Stimulated activated CD8-positive, alpha-beta memory T cell treated with anti-CD3 and anti-CD28 coated beads, Interleukin-7, amount 100 ng/mL, for 24 hours (primary cell): ENCODE data around the gene TTC39A.
"Not testable (repeated sequence)": the region's sequence is repeated elsewhere in the genome, so short reads cannot be mapped to it uniquely, and the experiment has no call there.

Source experiments
- DNase-seq: peaks from one replicate; pipeline ENCODE4 v3.0.0-alpha.2; 2020; ENCODE audit warnings: low read depth

The TTC39A gene

GRCh38 chr1:51266181-51266580, 64.2 kb downstream of the TTC39A start:
- no peak for DNase-seq

DNA sequence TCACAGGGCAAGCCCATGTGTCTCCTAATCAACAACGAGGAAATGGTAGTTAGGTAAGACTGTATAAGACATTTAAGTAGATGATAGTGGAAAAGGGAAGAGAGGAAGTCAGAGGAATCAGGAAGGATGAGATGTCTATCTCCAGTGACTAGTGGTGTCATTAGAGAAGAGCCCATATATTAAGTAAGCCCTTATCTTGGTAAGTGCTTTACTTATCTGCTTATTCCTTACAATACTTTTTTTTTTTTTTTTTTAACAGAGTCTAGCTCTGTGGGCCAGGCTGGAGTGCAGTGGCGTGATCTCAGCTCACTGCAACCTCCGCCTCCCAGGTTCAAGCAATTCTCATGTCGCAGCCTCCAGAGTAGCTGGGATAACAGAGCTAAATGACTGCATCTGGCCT, 64.7 kb downstream of the TTC39A start:
- DNase-seq: no peak

GRCh38 chr1:51264451-51264850, 65.9 kb downstream of the TTC39A start:
- DNase-seq: no peak

DNA sequence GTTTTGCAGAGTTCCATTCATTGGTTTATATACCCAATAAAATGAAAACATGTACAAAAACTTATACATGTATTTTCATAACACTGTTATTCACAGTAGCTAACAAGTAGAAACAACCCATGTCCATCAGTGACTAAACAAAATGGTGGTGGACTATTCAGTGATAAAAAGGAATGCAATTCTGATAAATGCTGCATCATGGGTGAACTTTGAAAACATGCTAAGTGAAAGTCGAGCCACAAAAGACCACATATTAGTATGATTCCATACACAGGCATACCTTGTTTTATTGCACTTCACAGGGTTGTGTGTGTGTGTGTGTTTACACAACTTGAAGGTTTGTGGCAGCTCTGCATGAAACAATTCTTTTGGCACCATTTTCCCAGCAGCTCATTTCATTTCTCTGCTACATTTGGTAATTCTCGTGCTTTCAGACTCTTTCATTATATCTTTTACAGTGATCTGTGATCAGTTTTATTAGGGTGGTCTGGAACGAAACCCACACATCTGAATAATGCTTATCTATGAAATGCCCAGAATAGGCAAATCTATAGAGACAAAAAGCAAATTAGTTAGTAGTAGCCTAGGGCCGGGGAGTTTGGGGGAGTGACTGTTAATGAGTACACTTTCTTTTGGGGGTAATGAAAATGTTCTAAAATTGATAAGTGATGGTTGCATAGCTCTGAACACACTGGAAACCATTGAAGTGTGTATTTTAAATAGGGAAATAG, 67.0 kb downstream of the TTC39A start:
- no peak for DNase-seq

- no peak for DNase-seq
Observed at GRCh38 chr1:51255331-51255730, 75.0 kb downstream of the TTC39A start.

DNA sequence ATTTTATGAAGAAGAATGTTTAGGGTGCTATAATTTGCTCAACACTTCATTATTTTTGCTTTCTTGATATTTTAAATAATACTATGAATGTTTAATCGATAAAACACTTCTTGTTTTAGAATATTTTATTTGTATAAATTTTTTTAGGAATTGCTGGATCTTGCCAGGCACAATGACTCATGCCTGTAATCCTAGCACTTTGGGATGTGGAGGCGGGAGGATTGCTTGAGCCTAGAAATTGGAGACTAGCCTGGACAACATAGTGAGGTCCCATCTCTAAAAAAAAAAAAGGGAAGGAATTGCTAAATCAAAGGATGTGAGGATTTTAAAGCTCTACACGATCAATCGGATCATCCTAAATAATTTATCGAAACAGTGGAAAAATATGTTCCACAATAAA, 76.7 kb downstream of the TTC39A start:
- DNase-seq: no peak

DNA sequence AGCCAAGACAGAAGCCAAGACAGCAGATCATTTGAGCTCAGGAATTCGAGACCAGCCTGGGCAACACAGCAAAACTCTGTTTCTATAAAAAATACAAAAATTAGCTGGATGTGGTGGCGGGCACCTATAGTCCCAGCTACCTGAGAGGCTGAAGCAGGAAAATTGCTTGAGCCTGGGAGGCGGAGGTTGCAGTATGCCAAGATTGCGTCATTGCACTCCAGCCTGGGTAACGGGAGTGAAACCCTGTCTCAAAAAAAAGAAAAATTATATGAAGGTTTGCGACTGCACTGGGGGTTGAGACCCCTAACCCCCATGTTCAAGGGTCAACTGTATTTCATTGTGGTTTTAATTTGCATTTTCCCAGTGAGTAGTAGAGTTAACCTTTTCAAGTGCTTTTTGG, 78.0 kb downstream of the TTC39A start:
- DNase-seq: no peak

GRCh38 chr1:51251165-51251564, 79.2 kb downstream of the TTC39A start:
- DNase-seq: not testable (repeated sequence)

DNA sequence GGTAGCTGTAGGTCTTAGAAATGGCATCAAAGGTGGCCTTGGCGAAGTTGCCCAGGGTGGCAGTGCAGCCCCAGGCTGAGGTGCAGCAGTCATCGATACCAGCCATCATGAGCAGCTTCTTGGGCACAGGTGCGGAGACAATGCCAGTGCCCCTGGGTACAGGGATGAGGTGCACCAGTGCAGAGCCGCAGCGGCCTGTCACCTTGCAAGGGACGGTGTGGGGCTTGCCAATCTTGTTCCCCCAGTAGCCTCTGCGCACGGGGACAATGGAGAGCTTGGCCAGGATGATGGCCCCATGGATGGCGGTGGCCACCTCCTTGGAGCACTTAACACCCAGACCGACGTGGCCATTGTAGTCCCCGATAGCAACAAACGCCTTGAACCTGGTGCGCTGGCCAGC, 79.6 kb downstream of the TTC39A start:
- DNase-seq: not testable (repeated sequence)

DNA sequence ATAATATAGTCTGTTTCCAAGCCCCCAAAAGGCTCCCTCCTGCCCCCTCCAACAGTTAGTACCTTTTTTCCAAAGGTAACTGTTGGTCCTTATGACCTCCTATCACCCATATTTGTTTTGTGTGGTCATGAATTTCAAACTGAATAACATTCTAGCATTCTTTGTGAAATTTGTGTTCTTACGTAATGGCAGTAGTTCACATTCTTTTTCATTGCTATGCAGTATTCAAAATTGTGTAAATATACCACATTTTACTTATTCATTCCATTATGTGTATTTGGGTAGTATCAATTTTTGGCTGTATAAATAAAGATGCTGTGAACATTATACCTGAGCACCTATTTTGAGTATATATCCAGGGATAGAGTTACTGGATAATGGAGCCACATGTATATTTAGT, 80.9 kb downstream of the TTC39A start:
- DNase-seq: no peak

- no peak for DNase-seq
Observed at GRCh38 chr1:51247499-51247898, 82.9 kb downstream of the TTC39A start.

GRCh38 chr1:51247022-51247421, 83.3 kb downstream of the TTC39A start:
- no peak for DNase-seq

GRCh38 chr1:51242546-51242945, 87.8 kb downstream of the TTC39A start:
- no peak for DNase-seq

DNA sequence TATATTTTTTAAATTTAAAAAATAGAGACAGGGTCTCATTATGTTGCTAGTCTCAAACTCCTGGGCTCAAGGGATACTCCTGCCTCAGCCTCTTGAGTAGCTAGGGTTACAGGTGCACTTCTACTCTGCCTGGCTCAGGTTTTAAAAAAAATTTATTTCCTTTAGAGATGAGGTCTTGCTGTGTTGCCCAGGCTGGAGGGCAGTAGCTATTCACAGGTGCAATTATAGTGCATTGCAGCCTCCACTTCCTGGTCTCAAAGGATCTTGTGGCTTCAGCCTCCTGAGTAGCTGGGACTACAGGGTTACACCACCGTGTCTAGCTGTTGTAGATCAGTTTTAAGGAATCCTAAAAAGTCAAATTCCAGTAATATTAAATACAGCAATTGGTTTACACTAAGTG, 89.2 kb downstream of the TTC39A start:
- DNase-seq: no peak

DNA sequence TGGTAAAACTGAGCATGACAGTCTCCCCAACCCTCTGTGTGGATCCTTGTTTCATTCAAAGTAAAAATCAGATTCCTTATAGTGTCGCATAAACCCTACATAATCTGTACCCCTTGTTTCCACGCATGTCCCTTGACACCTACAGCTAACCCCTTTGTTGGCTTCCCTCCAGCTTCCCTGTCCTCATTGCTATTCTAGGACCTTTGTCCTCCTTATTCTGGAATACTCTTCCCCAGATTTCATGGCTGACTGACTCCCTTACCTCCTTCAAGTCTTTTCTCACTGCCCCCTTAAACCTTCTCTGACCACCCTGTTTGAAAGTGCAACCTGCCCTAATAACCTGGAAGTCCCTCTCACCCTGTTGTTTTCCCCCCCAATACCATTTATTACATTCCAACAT, 90.3 kb downstream of the TTC39A start:
- DNase-seq: no peak

- no peak for DNase-seq
Observed at GRCh38 chr1:51238034-51238403, 92.3 kb downstream of the TTC39A start.

GRCh38 chr1:51237351-51238033, 92.9 kb downstream of the TTC39A start:
- no peak for DNase-seq
